Right ventricle myocardium inferior (tissue), 1 donor: ENCODE measurements around the gene KDM4B. TPM values are rescaled to one million over a fixed set of nuclear protein-coding genes. Genes with fewer than 3 reads are reported as not detected.

Experiments
- ATAC-seq: fragments of 200-7000 bp; cut with Tn5 transposase; one replicate; pipeline ENCODE4 v1.9.1; 2020; ENCODE audit warnings: mild to moderate bottlenecking, moderate library complexity
- DNase-seq: peaks from one replicate; pipeline ENCODE4 v3.0.0; 2021; ENCODE audit errors: missing footprints
- intact Hi-C: fragments of 100-400 bp; cut with DNase I; formaldehyde crosslinking; loops from one replicate; pipeline ENCODE4 v1.11.0; 2022
- total RNA-seq: library from RNA; stranded (reverse); fragmentation: NEBNext Ultra II Directional; extraction: Animal tissue kit (Norgen Biotek cat#: 25700); gene quantifications from one replicate; pipeline ENCODE4 v1.2.1, GENCODE V29; 2021
- donor health status: DM: no; HTN: yes; CAD: no; lungs with severe emphysema.

KDM4B gene
- total RNA-seq, 1 donor from 2014 or later, result 38.6 TPM

GRCh38 chr19:4980067-4980466 lies 11.2 kb downstream of the KDM4B start:
- intact Hi-C loops, result no loop called here
- no peak for ATAC-seq
- no peak for DNase-seq

GRCh38 chr19:4980838-4981680 lies 12.1 kb downstream of the KDM4B start:
- intact Hi-C loops, result no loop called here
- DNase-seq (no peak), ATAC-seq (no peak)

- DNase-seq (no peak), ATAC-seq (no peak)
- intact Hi-C loops, result no loop called here
Observed at GRCh38 chr19:4981681-4981958, 12.7 kb downstream of the KDM4B start.

GRCh38 chr19:4983346-4984105 lies 14.6 kb downstream of the KDM4B start:
- intact Hi-C loops, result no loop called here
- no peak for DNase-seq
- ATAC-seq, result no peak

GRCh38 chr19:4984106-4984380 lies 15.1 kb downstream of the KDM4B start:
- intact Hi-C loops, result no loop called here
- DNase-seq (no peak), ATAC-seq (peak; percentile 15)

- ATAC-seq, result no peak
- intact Hi-C loops, result no loop called here
- no peak for DNase-seq
Observed at GRCh38 chr19:4984438-4984990, 15.6 kb downstream of the KDM4B start.

- DNase-seq (no peak), ATAC-seq (no peak)
- intact Hi-C loops, result loop anchor here (5.0 kb wide), 1 partner anchor 42 kb away; no protein-coding TSS in a partner anchor
Observed at GRCh38 chr19:4985551-4985991, 16.7 kb downstream of the KDM4B start.

- intact Hi-C loops, result loop anchor here (5.0 kb wide), 1 partner anchor 41 kb away; no protein-coding TSS in a partner anchor
- no peak for DNase-seq
- no peak for ATAC-seq
Observed at GRCh38 chr19:4986056-4986455, 17.1 kb downstream of the KDM4B start.

- intact Hi-C loops, result loop anchor here (5.0 kb wide), 1 partner anchor 41 kb away; no protein-coding TSS in a partner anchor
- ATAC-seq (no peak), DNase-seq (no peak)
Observed at GRCh38 chr19:4986471-4986891, 17.6 kb downstream of the KDM4B start.

GRCh38 chr19:4987256-4987655 lies 18.3 kb downstream of the KDM4B start:
- intact Hi-C loops, result loop anchor here (5.0 kb wide), 1 partner anchor 40 kb away; no protein-coding TSS in a partner anchor
- no peak for DNase-seq
- ATAC-seq, result no peak

- no peak for DNase-seq
- intact Hi-C loops, result loop anchor here (5.0 kb wide), 1 partner anchor 39 kb away; no protein-coding TSS in a partner anchor
- no peak for ATAC-seq
Observed at GRCh38 chr19:4987692-4988370, 18.9 kb downstream of the KDM4B start.

- ATAC-seq (peak; percentile 78), DNase-seq (no peak)
- intact Hi-C loops, result loop anchor here (5.0 kb wide), 1 partner anchor 38 kb away; no protein-coding TSS in a partner anchor
Observed at GRCh38 chr19:4988770-4989251, 19.9 kb downstream of the KDM4B start.

- no peak for DNase-seq
Observed at GRCh38 chr19:4990306-4990705, 21.4 kb downstream of the KDM4B start.

GRCh38 chr19:4991538-4991937 lies 22.6 kb downstream of the KDM4B start:
- intact Hi-C loops, result no loop called here
- ATAC-seq (no peak), DNase-seq (no peak)

More at GRCh38 chr19:4990306-4990705, 21.4 kb downstream of the KDM4B start:
- ATAC-seq, result no peak
- intact Hi-C loops, result no loop called here

GRCh38 chr19:4991996-4992698 lies 23.2 kb downstream of the KDM4B start:
- ATAC-seq (no peak), DNase-seq (no peak)
- intact Hi-C loops, result no loop called here

- intact Hi-C loops, result no loop called here
- ATAC-seq (no peak), DNase-seq (no peak)
Observed at GRCh38 chr19:4993683-4994082, 24.8 kb downstream of the KDM4B start.

- DNase-seq, result no peak
- intact Hi-C loops, result no loop called here
- ATAC-seq, result no peak
Observed at GRCh38 chr19:4996701-4997100, 27.8 kb downstream of the KDM4B start.

GRCh38 chr19:4997297-4997696 lies 28.4 kb downstream of the KDM4B start:
- no peak for ATAC-seq
- DNase-seq, result no peak
- intact Hi-C loops, result no loop called here
